Stimulated activated CD4-positive, alpha-beta T cell treated with anti-CD3 and anti-CD28 coated beads, Interleukin-2, amount 100 ng/mL, for 4 hours (primary cell): ENCODE data around the gene GNS.

Experiments
- DNase-seq: peaks from one replicate; pipeline ENCODE4 v3.0.0-alpha.2; 2020; ENCODE audit warnings: low read depth

The GNS gene

DNA sequence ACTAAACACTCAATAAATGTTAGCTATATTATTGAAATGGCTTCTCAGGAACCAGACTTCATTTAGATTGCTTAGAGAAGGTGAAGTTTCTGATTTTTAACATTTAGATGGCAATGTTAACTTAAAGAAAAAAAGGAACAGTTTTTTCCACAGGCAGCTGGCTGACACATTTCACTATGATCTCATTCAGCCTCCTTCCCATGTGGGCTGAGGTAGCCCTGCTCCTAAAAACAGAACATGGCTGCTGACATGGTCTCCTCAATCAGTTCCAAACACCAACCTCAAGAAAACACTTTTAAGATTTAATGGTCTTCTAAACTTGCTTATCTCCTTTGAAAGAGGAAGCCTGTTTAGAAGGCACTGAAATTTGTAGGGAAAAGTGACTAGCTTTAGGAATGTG, 23.8 kb downstream of the GNS start:
- no peak for DNase-seq

DNA sequence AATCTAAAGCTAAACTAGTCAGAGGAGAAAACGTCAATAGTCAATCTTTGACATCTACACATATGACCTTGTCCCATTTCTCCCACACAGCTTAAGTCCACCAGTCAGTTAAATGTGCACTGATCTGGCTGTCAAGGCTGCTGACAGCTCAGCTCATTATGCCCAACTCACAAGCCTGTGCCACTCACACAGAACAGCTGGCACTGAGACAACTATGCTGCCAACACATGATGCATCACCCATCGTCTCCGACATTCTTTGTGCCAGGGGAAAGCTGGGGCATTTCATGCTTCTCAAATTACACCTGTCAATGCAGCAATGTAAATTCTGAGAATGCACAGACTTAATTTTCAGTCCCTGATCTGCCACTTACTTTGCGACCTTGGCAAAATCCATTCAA, 25.3 kb downstream of the GNS start:
- DNase-seq: no peak

GRCh38 chr12:64731683-64732082, 27.5 kb downstream of the GNS start:
- no peak for DNase-seq

DNA sequence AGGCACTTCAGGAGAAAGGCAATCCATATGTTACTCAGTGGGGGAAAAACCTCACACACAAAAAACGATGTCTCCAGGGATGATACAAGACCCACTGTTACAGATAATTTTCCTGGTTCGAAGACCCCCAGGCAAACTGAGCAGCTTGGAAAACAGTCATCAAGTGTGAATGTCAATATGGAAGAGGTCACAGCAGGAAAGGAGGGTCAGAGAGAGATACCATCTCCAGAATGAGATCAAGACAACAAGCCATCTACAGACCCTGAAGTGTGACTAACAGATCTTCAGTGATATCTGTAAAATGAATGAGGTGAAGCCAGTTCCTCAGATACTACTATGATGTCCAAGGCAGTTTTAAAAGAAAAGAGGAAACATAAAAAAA, 28.6 kb downstream of the GNS start:
- DNase-seq: no peak

DNA sequence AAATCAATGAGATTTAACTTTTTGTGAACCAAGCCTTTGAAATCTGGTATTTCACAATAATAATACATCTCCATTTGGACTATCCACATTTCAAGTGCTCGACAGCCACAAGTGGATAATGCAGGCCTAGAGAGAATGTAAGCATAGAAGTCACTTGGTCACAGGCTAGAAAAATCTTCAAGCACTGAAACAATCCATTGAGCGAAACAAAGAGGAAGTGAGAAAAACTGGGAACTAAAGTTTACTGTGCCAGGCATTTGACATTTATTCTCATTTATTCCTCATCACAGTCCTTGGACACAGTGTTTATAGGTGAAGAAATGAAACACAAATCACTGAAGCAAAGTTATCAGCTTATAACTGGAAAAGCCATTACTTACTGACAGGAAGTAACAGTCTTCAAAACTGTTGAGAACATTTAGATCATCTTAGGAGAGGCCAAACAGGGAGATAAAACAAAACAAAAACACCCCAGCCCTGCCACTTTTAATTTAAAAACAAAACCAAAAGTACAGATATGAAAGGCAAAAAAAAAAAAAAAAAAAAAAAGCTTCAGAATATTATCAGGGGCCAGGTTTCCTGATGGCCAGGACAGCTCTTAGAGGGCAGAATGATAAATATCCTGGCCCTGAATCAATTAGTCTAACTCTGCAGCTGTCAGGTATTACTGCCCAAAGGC, 29.2 kb downstream of the GNS start:
- no peak for DNase-seq

DNA sequence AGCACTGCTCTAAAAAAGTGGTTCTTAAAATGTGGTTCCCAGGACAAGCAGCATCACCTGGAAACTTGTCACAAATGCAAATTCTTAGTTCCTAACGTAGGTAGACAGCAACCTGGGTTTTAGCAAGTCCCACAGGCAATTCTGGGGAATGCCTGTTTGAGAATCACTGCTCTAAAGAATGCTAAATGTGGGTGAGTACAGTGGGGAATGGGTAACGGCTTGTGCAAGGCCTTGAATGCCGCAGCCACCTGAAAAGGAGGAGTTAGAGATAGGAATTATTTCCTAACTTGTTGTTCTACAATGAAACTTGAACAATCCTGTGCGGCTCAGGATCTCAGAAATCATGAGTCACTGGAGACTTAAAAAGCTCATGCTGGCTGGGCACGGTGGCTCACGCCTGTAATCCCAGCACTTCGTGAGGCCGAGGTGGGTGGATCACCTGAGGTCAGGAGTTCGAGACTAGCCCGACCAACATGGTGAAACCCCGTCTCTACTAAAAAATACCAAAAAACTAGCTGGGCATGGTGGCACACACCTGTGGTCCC, 34.9 kb downstream of the GNS start:
- no peak for DNase-seq

DNA sequence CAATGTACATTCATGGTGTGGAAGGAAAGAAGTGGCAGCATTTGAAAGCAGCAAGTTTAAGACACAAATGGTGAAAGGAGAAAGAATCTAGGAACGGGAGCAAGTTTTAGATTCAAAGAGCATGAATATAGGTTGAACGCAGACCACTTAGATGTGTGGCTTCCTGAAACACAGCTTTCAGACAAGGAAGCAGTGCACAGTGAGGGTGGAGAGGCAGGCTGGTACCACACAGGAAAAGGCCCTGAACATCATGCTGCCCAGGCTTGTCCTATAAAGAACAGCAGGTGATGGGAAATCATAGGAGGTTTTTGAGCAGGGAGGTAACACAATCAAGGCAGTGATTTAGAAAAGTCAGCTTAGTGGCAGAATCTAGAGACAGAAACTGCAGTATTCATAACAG, 35.6 kb downstream of the GNS start:
- no peak for DNase-seq

DNA sequence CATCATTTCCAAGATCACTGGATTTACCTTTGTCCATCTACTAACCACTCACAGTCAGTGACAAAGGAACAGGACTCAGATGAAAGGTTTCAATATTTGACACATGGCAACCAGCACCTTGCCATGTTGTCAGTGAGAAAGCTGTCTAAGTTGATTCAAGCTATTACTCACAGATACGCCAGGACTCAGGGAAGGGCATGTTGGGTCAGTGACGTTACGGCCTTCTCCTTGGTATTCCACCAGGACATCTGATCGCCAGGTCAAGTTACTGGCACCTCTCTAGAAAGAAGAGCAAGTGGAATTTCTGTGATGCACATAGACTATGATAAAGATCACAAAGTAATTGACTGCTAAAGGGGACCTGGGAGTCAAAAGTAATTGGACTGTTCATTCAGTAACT, 36.4 kb downstream of the GNS start:
- DNase-seq: no peak

GRCh38 chr12:64720884-64721283, 38.3 kb downstream of the GNS start:
- DNase-seq: no peak

DNA sequence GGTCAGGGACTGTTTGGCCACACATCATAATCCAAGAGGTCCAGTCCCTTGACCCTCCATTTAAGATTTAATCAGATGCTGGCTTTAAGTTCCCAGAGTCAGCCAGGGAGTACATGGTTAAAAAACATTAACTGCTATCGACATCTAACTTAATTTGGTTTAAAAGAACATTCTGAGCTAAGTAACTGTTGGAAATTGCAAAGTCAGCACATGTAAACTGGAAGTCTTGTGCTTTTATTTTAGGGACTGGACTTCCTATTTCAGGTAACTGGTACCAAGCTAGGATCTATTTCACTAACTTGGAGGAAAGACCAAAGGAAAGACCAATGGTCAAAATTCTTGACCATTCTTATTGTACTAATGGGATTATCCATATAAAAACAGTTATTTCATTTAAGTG, 40.6 kb downstream of the GNS start:
- no peak for DNase-seq

GRCh38 chr12:64716839-64717455, 42.3 kb downstream of the GNS start:
- DNase-seq: no peak

GRCh38 chr12:64716371-64716770, 42.8 kb downstream of the GNS start:
- DNase-seq: no peak

GRCh38 chr12:64714551-64714968, 44.6 kb downstream of the GNS start:
- no peak for DNase-seq

DNA sequence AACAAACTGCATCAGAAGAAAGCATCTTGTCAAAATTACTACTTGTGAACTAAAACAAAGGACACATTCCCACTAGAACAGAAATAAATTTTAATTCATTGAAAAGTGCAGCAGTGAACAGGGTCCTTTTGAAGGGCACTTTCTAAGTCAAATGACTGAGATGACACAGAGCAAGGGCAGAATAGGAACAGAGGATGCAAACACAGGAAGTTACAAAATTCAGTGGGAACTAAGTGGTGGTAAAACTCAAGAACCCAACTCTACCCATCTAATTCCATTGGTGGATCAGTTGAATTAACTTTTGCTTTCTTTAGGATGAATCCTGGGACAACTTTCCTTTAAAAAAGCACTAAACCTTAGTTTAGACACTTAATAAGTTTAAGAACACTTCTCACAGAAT, 45.8 kb downstream of the GNS start:
- no peak for DNase-seq

DNA sequence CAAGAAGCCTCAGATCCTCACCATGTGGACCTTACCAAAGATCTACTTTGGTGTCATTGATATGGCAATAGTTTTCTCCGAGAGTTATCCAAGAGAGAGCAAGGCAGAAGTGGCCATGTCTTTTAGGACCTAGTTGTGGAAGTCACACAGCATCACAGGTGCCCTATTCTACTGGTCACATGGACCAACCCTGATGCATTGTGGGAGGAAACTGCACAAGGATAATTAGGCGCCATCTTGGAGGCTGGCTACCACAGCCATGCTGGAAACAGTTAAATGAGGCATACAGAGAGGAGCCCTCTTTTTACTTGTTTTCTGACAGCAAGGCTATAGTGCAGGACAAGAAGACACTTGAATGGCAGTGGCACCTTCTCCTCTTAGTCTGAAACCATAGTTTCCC, 49.8 kb downstream of the GNS start:
- DNase-seq: no peak

DNA sequence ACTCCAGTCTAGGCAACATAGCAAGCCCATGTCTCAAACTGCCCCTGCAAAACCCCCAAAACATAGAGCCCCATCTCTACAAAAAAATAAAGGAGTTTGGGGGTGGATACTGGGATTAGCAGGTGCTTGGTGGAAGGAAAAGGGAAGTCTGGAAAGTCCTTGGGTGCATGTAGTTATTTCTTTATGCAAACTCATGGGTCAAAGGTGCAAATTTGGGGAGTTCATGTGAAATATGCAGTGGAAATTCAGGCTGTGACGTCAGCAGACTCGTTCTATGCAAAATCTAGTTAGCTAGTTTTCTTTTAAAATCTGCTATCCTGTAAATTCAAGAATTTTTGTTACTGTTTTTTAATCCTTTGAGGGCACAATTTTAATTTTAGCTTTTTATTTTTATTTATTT, 51.3 kb downstream of the GNS start:
- DNase-seq: no peak

DNA sequence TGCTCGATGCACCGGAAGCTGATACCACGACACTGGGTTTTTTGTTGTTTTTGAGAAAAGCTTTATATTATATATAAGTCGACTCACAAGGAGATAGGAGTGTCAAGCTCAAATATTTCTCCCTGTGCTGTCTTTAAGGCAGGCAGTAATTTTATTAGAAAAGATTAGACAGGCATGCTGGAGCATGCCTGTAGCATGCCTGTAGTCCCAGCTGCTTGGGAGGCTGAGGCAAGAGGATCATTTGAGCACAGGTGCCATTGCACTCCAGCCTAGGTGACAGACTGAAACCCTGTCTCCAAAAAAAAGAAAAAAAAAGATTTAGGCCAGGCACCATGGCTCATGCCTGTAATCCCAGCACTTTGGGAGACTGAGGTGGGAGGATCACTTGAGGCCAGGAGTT, 51.8 kb downstream of the GNS start:
- no peak for DNase-seq

GRCh38 chr12:64706857-64707256, 52.3 kb downstream of the GNS start:
- no peak for DNase-seq

GRCh38 chr12:64706306-64706705, 52.9 kb downstream of the GNS start:
- no peak for DNase-seq

DNA sequence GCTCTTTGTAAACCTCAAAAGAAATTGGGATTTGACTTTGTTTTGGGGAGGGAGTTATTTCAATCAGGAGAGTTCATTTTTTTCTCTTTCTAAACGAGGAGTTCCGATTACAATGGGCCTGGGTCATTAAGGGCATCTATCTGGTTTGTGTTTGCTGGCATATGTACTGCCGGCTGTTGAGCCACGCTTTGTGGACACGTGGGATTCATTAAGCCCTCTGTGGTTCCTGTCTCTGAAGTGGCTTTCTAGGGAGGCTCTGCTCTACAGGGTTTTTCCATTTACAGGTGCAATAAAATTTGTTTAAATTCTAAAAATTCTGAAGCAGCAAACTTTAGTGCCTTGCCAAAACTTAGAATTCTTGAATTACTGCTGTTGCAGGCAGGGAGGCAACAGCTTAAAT, 57.9 kb downstream of the GNS start:
- DNase-seq: no peak

GRCh38 chr12:64700532-64700931, 58.7 kb downstream of the GNS start:
- DNase-seq: no peak

GRCh38 chr12:64699504-64700115, 59.6 kb downstream of the GNS start:
- no peak for DNase-seq

DNA sequence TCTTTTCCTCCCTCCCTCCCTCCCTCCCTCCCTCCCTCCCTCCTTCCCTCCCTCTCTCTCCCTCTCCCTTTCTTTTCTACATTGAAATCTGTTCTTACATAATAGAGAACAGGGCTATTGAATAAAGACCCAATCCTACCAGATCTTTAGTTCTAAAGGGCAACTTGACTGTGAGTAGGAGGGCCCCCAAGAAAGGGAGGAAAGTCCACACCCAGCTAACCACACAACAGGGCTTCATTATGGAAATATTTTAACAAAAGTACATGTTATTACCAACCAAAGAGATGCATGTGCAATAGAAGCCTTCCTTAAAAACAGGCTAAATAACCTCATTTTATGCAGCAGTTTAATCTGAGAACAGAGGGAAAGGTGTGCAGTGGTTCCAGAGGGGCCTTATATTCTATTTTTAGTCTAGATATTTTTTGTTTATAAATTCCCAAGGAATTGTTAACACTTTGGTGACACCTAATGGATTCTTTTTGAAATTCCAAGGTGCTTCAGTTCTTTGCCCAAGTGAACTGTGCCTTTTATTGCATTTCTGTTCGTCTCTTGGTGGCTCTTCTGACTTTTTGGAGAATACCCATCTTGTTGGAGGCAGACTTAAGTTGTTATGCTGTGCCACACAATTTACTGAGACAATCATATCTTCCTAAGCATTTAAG, 63.0 kb downstream of the GNS start:
- no peak for DNase-seq
